ENCODE results near the gene DISC1.
"Not testable (repeated sequence)": the region's sequence is repeated elsewhere in the genome, so short reads cannot be mapped to it uniquely, and the experiment has no call there.

DNA sequence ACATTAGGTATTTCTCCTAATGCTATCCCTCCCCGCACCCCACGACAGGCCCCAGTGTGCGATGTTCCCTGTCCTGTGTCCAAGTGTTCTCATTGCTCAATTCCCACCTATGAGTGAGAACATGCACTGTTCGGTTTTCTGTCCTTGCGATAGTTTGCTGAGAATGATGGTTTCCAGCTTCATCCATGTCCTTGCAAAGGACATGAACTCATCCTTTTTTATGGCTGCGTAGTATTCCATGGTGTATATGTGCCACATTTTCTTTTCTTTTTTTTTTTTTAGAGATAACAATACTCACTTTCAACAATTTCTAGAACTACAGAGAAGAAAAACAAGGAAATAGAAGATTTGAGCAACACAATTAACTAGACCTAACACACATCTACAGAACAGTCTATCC lies 19.0 kb downstream of the DISC1 start:
- not testable (repeated sequence) for TF ChIP-seq FOXK2 (IDR thresholded peaks at IDR 0.05); SP1 (IDR thresholded peaks at IDR 0.05); SUZ12 (IDR thresholded peaks at IDR 0.05); L3MBTL2 (conservative IDR thresholded peaks at IDR 0.05); ZNF384 (IDR thresholded peaks at IDR 0.05); ELF4 (IDR thresholded peaks at IDR 0.05); FOXM1 (IDR thresholded peaks at IDR 0.05; ENCODE audit: borderline replicate concordance); LEF1 (IDR thresholded peaks at IDR 0.05; ENCODE audit: borderline replicate concordance); FOXA1 (IDR thresholded peaks at IDR 0.05); HDGF (IDR thresholded peaks at IDR 0.05; ENCODE audit: borderline replicate concordance); TARDBP (IDR thresholded peaks at IDR 0.05); ARNT (IDR thresholded peaks at IDR 0.05)
